Stimulated activated CD4-positive, alpha-beta T cell treated with anti-CD3 and anti-CD28 coated beads, Interleukin-1b, Interleukin-23, amount 100 ng/mL, for 24 hours (primary cell): ENCODE results near the gene COLEC11.
"Not testable (repeated sequence)": the region's sequence is repeated elsewhere in the genome, so short reads cannot be mapped to it uniquely, and the experiment has no call there.

Experiments used
- DNase-seq, 4 experiments: peaks; one replicate each; pipeline ENCODE4 v3.0.0-alpha.2; 2020; ENCODE audit warnings: low read depth in 4 of 4, low spot score in 1 of 4

COLEC11 gene

DNA sequence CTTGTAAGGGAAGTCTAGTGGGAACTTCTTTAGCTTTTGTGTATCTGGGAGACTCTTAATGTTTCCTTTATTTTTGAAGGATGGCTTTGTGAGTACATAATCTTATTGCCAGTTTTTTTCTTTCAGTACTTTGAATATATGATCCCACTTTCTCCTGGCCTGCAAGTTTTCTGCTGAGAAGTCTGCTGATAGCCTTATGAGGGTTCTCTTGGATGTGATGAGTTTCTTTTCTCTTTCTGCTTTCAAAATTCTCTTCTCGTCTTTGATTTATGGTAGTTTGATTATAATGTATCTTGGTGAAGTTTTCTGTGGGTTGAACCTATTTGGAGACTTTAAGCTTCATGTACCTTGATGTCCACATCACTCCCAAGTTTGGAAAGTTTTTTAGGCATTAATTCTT, 28.1 kb downstream of the COLEC11 start:
- no peak for DNase-seq

DNA sequence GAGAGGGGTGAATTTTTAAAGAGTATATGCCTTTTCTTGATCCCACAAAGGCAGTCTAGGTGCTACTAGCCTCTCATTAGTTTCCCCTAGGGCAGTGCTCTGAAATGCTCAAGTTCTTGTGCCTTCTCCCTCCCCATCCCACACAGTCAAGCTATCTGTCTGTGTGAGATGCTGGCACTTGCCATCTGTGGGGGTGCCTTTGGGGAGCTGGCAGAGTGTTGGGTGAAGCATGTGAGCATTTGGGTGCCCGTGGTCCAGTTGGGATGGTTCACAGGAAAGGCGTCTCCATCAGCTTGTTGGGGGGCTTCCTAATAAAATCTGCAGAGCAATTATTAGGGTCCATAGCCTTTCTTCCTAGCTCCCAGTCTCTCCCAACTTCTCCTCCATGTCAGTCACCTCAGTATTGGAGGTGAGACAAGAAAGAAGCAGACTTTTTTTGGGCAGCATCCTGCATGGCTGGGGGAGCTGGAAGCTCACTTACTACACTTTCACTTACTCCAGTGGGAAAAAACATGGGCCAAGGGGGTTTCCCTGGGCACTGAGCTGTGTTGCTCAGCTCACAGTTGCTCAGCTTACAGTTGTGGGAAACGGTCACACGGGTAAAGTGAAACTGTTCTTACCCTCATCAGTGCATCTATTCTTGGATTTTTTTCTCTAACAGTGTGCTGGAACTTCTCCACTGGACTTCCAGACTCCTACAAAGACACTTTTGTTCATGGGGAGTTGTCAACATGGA, 29.3 kb downstream of the COLEC11 start:
- no peak for DNase-seq

DNA sequence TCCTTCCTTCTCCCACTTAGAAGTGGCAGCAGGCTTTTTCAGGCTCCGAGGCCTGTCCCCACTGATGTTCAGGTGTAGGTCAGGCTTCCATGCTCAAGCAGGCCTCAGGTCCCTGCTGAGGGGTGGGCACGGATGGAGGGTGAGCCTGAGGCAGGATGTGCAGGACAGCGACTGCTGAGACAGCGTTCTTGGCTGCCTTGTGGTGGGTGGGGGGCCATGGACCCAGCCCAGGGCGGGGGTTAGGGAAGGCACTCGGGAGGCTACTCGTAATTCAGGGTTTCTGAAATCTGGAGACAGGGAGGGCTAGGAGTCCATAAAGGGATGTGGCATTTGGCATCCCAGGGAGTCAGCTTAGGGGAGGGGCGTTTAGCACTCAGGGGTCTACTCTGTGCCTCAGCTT, 30.3 kb downstream of the COLEC11 start:
- no peak for DNase-seq

DNA sequence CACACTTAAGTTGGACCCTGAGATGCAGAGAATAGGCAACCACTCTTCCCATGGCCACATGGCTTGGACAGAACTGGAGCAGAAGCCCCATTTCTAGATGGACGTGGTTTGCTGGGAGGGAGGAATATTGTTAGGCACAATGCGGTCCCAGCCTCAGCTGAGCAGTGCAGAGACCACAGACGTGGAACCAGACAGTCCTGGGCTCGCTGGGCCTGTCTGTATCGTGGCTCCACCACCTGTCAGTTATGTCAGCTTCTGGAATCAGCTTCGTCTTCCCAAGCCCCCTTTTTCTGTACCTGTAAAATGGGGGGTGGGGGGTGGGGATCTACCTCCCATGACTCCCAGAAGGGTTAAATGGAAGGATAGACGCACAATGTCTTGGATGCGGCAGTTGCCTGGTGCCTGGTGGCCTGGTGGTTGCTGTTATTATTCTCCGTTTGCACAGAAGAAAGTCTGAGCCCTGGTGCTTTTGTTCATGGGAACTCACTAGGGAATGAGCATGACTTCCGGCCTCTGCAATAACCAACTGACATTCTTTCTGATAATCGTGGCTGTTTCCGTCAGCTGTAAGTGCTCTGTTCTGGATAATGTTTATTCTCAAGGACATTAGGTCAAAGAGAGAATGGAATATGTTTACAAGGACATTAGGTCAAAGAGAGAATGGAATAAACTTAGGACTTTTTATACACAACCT, 31.4 kb downstream of the COLEC11 start:
- no peak for DNase-seq

DNA sequence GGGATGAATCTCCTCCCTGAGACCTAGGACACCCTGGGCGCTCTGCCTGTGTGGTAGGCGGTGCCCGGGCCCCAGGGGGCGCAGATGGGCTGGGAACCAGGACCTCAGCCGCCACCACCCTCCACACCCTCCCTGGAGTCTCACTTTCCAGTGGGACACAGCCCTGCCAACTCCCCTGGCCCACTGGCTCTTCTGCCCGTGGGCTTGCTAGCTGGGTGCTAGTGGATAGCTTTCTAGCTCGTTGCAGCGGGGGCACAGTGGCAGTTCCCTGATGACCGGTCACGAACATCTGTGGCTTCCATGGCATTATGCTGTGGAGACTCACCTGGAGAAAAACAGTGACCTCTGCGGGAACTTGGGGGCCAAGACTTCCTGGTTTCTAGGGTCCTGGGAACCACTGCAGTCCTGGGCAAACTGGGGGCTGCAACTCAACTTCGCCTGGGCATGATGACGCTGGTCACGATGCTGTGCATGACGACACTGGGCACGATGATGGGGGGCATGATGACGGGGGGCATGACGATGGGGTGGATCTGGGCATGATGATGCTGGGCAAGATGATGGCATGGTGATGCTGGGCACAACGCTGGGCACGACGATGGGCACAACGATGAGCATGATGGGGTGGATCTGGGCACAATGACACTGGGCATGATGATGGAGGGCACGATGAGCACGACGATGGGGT, 32.0 kb downstream of the COLEC11 start:
- no peak for DNase-seq

DNA sequence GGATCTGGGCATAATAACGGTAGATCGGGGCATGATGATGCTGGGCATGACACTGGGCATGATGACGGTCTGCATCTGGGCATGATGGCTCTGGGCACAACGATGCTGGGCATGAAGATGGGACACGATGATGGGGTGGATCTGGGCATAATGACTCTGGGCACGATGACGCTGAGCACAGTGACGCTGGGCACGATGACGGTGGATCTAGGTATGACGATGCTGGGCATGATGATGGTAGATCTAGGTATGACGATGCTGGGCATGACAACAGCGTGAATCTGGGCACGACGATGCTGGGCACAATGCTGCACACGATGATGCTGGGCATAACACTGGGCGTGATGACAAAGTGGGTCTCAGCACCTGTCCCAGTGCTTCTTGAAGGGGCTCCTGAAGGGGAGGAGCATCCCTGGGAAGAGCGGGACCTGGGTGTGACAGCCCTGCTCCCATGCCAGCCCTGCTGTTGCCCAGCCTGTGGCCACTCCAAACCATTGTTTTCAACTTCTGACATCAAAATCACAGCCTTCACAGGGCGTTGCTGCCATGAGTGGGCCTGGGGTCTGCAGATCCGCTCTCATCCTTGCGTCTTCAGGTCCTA, 32.7 kb downstream of the COLEC11 start:
- DNase-seq, result no peak

DNA sequence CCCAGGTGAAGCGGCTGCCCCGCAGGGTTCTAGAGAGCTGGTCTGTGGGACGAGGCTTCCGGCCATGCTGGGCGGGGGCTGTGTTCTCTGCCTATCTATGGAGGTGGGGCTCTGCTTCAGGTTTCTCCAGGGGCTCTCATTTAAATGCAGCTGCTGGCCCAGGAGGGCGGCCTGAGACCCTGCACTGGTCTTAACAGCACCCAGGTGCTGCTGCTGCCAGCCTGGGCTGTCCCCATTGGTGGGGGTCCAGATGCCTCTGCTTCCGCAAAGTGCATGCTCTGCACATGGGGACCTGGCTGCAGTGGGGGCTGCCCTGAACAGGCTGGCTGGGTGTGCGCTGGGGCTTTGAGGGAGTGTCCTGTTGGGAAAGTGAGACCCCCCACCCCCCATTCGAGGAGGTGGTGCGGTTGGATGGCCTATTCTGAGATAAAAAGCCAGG, 33.3 kb downstream of the COLEC11 start:
- DNase-seq, result no peak

DNA sequence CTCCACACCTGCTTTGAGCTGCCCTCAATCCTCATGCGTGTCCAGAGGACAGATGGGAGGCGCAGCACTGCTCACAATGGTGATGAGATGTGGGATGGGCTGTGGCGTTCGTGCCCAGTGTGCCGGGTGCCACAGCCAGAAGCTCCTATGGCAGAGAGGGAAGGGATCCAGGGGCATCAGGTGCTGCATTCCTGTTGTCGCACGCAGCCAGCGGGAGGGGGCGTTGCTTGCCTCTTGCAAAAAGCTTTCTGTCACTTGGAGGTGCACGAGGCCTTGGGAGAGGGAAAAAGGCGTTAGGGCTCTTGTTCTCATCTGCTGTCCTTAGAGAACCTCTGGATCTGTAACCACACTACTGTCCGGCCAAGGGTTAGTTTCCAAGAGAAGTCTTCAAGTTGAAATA, 33.9 kb downstream of the COLEC11 start:
- DNase-seq, result no peak

DNA sequence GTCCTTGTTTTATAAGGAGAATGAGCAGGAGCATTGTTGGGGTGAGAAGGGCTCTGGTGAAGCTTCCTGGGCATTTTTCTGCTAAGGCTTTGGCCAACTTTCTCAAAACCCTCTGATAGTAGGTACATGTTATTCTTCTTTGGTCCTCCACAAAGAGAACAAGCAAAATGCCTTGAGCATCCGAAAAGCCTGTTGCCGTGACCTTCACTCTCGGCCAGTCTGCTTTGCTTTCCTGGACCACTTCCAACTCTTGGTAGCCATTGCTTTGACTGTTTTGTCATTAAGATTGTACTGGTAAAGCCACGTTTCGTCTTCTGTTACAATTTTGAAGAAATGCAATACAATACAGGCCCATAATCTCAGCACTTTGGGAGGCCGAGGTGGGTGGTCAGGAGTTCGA, 35.7 kb downstream of the COLEC11 start:
- DNase-seq, result no peak

DNA sequence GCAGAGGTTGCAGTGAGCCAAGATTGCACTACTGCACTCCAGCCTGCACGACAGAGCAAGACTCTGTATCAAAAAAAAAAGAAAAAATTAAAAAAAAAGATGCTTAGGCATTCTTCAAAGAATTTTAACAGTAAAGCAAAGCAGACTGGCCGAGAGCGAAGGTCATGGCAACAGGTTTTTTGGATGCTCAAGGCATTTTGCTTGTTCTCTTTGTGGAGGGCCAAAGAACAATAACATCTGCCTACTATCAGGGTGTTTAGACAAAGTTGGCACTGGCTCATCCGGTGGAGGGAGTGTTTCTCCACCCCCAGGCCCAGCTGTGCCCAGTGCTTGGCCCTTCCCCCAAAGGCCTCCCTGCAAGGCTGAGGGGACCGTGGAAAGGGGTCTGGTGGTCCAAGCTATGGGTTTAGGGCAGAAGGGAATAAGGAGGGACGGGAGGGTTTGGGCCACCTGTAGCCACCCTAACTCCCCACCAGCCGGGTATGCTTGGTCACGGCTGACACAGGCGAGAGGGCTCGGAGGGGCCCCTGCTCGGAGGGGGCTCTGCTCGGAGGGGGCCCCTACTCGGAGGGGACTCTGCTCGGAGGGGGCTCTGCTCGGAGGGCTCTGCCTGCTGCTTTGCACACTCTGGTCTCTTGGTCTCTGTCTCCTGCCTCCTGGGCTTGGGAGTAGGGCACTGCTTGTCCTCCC, 36.4 kb downstream of the COLEC11 start:
- no peak for DNase-seq

DNA sequence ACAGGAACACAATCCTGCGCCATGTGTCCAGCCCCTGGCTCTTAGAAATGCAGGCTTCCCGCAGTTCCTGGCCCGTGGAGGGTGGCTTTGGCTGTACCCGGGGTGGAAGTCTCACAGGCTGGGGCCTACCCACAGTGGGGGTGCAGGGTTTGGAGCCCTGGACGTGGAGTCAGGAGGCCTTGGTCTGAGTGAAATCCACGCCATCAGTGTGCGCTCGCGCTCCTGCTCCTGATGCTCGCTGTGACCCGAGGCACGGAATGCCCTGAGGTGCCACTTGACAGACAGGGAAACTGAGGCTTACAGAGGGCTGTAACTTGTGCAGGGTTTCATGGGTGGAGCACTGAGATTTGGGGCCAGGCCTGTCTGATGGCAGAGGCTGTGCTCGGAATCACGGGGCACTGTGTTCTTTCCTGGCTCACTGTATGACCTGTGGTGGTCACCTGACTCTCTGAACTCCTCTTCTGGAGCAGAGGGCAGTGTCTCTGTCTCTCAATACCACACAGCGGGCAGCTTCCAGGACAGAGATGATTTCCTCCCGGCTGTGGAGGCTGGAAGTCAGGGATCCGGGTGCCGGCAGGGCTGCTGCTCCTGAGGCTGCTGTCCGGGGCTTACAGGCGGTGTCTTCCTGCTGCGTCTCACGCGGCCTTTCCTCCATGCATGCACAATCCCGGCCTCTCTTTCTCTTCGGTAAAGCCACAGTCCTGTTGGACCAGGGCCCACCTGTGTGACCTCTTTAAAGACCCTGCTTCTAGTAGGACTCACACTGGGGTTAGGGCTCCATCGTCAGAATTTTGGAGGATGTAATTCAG, 37.1 kb downstream of the COLEC11 start:
- DNase-seq, result no peak

DNA sequence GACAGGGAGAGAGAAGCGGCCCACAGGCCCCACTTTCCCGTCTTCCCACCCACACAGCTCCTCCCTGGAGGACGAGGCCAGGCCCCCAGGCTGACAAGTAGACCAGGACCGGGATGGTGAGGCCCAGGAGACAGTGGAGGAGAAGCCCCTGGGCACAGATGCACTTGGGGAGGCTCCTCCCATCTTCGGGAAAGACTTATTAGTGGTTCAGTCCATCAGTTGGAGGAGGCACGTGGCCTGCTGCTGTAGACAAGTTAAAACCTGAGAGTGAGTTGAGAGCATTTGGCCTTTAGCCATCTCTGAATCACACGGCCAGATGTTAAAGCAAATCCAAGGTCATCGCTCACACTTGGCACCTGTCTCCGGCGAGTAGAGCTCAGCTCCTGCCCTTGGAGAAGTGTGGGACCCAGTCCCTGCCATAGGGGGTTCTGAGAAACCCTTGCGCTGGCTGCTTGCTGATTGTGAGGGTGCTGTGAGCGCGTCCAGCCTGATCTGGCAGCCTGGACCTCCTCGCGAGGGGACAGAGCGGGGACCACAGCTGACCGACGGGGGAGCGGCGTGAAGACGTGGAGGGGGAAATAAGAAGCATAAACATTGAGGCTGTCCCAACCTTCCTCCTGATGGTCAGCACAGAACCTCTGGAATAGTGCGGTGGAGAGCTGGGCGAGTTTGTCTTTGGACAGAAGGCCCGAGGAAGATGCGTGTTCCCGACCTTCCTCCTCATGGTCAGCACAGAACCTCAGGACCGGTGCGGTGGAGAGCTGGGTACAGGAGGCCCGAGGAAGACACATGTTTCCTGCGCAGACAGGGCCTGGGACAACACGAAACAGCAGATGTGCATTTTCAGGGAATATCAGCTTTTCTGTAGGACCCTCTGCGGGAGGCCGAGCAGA, 38.4 kb downstream of the COLEC11 start:
- no peak for DNase-seq

DNA sequence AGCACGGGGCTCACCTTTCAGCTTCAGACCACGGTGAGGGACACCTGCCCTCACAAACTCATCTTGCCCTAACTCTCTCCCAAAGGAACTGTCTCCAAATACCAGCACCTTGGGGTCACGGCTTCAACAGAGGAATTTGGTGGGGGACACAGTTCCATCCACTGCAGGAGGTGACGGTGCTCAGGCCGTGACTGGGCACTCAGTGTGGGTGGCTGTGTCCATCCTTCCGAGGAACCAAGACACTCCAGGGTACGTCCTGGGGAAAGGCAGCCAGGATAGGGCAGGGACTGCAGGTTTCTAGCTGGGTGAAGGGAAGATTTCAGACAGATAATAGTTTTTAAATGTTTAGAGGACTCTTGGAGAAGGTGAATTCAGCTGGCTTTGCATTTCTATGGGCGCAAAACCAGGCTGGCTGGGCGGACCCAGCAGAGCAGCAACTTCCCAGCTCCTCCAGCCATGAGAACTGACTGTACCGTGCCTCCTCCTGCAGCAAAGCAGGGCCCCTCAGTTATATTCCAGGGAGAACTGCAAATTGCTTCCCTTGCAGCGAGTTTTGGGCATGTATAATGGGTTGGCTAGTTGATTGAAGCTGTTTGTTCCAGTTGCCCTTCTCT, 39.2 kb downstream of the COLEC11 start:
- DNase-seq, result no peak

DNA sequence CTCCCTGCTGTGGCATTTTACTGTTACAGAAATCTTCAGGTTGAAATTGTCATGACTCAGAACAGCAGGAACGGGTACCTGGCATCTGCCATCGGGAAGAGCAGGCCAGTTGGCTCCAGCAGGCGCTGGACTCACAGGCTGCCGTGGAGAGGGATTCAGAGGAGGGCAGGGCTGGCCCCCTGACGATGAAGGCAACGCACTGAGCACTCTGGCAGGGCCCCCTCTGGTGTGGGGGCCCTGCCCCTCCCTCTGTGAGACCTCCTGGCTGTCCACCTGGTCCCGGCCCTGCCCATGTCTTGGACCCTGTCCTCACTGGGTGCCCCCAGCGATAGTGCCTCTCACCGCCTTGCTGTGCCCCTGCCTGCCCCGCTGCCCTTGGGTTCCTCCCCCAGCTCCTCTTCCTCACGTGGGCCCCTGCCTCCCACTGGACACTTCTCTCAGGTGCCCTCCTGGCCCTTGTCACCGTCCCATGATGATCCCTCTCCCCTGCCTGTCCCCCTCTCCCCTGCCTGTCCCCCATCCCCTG, 39.7 kb downstream of the COLEC11 start:
- no peak for DNase-seq

DNA sequence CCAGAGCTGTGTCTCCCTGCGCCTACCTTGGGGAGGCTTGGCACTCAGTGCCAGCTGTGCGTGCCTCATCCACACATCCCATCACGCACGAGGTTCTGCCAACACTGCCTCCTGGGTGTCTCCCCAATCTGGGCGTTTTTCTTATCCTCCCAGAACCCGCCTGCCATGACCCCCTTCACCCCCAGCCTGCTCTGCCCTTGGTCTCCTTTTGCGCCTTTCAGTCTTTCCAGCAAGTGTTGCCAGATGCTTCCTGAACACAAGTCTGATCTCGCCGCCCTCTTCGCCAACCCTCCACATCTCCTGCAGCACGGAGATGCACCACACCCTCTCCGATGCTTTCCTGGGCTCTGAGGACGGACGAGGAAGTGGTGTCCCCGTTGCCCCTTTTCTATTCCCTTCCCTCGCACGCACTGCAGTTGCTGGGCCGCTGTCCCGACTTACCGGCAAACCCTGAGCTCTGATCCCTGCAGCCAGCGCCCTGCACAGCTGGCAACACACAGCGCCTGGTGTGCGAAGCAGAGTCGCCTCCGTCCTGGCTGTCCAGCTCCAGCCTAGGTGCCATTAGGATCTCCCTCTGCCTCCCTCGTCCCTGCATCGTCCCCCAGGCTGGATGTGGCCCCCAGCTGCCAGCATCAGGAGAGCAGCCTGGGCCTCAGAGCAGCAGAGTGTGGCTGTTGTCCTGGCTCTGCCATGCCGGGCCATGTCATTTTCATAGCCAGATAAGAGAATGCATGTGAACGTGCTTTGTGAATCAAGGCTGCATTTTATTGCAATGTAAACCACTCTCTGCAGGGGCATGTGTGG, 40.5 kb downstream of the COLEC11 start:
- DNase-seq, result no peak

DNA sequence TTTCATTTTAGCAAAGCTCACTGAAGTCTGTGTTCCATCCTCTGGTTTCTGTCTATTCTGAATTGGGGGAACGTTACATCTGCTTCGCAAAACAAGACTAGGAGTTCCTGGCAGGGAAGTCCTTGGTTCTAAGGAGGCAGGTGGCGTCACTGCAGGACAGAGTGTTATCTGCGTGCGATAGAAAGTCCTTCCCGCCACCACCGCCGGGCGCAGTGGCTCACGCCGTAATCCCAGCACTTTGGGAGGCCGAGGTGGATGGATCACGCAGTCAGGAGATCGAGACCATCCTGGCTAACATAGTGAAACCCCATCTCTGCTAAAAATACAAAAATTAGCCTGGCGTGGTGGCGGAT, 41.0 kb downstream of the COLEC11 start:
- not testable (repeated sequence) for DNase-seq

DNA sequence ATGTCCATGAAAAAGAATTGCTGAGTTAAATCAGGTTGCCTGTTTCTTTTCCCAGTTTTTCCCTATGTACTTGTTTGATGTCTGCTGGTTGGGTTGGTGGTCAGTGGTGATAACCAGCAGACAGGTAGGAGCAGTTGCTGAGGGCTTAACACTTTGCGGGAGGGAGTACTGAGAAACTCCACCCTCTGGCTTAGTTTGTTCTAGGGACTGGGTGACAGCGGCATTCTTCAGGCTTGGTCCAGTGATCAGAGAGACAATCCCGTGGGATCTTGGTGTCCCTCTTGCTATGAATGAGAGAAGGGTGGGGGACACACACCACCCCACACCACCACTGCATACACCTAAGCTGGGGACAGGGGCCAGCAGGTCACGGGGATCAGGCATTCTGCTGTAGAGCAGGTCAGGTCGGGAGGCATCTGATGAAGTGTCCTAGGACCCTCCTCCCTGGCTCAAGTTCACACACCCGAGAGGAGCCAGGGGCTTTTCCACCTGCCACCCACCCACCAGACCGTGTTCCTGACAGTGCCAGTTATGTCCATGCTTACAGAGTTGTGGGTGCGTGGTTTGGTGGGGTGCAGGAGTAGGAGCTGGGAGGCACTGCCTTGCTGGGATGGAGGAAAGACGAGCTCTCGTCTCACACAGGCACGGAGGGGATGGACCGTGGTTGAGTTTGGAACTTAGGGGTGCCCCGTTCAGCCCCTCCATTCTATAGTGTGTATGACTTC, 41.8 kb downstream of the COLEC11 start:
- DNase-seq, result no peak
